Measurements from ENCODE around the gene SLC17A4. TPM values are rescaled to one million over a fixed set of nuclear protein-coding genes. Genes with fewer than 3 reads are reported as not detected.

The SLC17A4 gene
- total and polyA plus RNA-seq, 8 donors, result 5.2 to 28.6 (median 10.1) TPM

DNA sequence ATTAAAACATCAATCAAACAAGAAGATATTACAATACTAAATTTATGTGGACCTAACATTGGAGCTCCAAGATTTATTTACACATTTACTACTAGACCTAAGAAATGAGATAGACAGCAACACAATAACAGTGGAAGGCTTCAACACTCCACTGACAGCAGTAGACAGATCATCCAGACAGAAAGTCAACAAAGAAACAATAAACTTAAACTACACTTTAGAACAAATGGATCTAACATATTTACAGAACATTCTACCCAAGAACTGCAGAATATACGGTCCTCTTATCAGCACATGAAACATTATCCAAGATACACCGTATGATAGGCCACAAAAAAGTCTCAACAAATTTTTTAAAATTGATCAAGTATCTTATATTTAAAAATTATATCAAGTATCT, 50.3 kb downstream of the SLC17A4 start:
- no peak for DNase-seq
- WGBS, 2 donors, result 82 to 83% methylated on average over 2 of the region's 2 CpGs
- TF ChIP-seq, protein P1, sequence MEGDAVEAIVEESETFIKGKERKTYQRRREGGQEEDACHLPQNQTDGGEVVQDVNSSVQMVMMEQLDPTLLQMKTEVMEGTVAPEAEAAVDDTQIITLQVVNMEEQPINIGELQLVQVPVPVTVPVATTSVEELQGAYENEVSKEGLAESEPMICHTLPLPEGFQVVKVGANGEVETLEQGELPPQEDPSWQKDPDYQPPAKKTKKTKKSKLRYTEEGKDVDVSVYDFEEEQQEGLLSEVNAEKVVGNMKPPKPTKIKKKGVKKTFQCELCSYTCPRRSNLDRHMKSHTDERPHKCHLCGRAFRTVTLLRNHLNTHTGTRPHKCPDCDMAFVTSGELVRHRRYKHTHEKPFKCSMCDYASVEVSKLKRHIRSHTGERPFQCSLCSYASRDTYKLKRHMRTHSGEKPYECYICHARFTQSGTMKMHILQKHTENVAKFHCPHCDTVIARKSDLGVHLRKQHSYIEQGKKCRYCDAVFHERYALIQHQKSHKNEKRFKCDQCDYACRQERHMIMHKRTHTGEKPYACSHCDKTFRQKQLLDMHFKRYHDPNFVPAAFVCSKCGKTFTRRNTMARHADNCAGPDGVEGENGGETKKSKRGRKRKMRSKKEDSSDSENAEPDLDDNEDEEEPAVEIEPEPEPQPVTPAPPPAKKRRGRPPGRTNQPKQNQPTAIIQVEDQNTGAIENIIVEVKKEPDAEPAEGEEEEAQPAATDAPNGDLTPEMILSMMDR (IDR thresholded peaks at IDR 0.05), result no peak
- ATAC-seq, result no peak
- intact Hi-C loops (cut with DNase I), result no loop called here
- FAIRE-seq, result no peak
- no peaks in the 10 kb centered on the region for H3K27me3 ChIP-seq
- H3K4me3 ChIP-seq, result no peak overlapping the region
- H3K4me1 ChIP-seq, result no peaks in the 10 kb centered on the region
- no peaks in the 10 kb centered on the region for H3K9me3 ChIP-seq
- no peak overlapping the region for H3K27ac ChIP-seq
- H3K36me3 ChIP-seq, result no peaks in the 10 kb centered on the region

DNA sequence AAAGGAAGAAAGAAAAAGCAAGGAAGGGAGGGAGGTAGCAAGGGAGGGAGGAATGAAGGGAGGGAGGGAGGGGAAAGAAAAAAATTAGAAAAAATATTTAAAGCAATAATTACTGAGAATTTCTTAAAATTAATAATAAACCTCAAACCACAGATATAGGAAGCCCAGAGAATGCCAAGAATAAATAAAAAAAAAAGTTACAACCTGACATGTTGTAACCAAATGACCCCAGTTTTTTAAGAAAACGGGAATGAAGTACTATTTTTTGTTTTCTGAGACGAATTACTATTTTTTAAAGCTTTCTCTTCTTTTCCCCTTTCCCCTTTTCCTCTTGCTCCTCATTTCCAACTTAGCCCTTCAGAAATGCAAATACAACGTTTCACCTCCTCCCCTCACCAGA, 60.7 kb downstream of the SLC17A4 start:
- no peak for DNase-seq
- Histone ChIP-seq H3K36me3 (no peaks in the 10 kb centered on the region), H3K27me3 (no peaks in the 10 kb centered on the region), H3K4me3 (no peak overlapping the region), H3K4me1 (no peaks in the 10 kb centered on the region), H3K27ac (no peak overlapping the region), H3K9me3 (no peaks in the 10 kb centered on the region)
- WGBS, 2 donors, result 48 to 62% methylated on average over 3 of the region's 3 CpGs
- intact Hi-C loops (cut with DNase I), result no loop called here
- no peak for ATAC-seq
- TF ChIP-seq, protein P1 (IDR thresholded peaks at IDR 0.05), result no peak
- no peak for FAIRE-seq

DNA sequence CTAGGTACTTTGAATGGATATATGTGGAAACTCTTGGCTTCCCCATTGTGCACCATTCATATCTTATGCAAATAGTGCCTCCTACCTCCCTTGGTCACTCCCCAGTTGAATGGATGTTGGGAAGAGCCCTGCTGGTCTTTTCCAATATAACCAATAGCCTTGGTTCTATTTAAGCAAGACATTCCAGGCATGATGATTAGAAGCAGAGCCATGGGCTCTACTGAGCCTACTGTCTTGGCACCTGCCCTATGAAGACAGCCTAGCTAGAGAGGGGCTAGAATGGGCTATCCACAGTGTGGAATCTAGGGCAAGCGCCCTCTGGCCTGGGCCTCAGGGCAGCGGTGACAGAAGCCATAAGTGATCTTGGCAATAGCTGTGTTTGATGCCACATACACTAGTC, 61.7 kb downstream of the SLC17A4 start:
- no peak for ATAC-seq
- H3K4me1 ChIP-seq, result no peaks in the 10 kb centered on the region
- no peak for FAIRE-seq
- H3K9me3 ChIP-seq, result no peaks in the 10 kb centered on the region
- intact Hi-C loops (cut with DNase I), result no loop called here
- H3K36me3 ChIP-seq, result no peaks in the 10 kb centered on the region
- no peaks in the 10 kb centered on the region for H3K27me3 ChIP-seq
- no peak overlapping the region for H3K27ac ChIP-seq
- no peak for DNase-seq
- H3K4me3 ChIP-seq, result no peak overlapping the region
- WGBS, 2 donors, result 95 to 96% methylated on average over 2 of the region's 2 CpGs
- TF ChIP-seq, protein P1 (IDR thresholded peaks at IDR 0.05), result no peak

DNA sequence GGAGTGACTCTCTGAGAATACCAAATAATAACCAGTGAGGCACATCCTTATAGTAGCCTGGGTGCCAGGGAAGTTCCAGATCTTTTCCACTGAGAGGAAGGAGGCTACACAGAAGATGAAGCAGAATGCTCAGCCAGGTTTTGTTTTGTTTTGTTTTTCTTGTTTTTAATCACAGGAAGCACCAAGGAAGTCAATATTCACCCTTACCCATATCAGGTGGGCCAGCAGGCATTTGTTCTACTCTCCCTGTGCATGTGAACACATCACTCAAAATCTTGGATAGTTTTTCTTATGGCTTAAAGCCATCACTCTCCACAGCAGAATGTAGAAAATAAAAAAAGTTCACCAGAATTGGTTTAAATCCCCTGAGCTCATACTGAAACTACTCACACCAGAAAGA, 66.8 kb downstream of the SLC17A4 start:
- intact Hi-C loops (cut with DNase I), result no loop called here

DNA sequence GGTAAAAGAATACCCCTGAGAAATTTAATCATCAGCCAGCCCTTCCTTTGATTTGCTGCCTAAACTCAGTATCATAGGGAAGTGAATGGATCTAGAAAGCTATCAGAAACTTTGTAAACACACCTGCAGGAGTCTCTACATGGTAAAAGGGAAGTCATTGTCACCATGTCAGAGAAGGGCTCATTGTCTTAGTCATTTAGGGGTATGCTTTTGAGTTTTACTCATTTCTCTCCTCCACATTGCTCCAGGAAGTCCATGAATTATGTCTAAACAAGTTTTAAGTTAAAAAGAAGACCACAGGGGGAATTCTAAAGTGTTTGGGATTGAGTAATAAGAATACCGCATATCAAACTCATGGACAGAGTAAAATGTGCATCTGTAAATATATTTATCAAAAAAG, 74.8 kb downstream of the SLC17A4 start:
- ATAC-seq (no peak), FAIRE-seq (no peak), DNase-seq (no peak)
- no peaks in the 10 kb centered on the region for H3K36me3 ChIP-seq
- no peak overlapping the region for H3K27ac ChIP-seq
- no peak overlapping the region for H3K4me3 ChIP-seq
- intact Hi-C loops (cut with DNase I), result no loop called here
- WGBS, 2 donors, result 90 to 98% methylated on average over 1 of the region's 1 CpG
- no peaks in the 10 kb centered on the region for H3K4me1 ChIP-seq
- no peaks in the 10 kb centered on the region for H3K27me3 ChIP-seq
- TF ChIP-seq, protein P1 (IDR thresholded peaks at IDR 0.05), result no peak
- H3K9me3 ChIP-seq, result no peaks in the 10 kb centered on the region

More for the DNA sequence above, 66.8 kb downstream of the SLC17A4 start:
- Histone ChIP-seq H3K27ac (no peak overlapping the region), H3K27me3 (no peaks in the 10 kb centered on the region), H3K9me3 (no peaks in the 10 kb centered on the region), H3K4me1 (no peaks in the 10 kb centered on the region), H3K36me3 (no peaks in the 10 kb centered on the region), H3K4me3 (no peak overlapping the region)
- ATAC-seq (no peak), FAIRE-seq (no peak), DNase-seq (no peak)
- TF ChIP-seq, protein P1 (IDR thresholded peaks at IDR 0.05), result no peak

All from pancreas (tissue), 10 donors.